ENCODE data around the gene SLC43A2.

DNA sequence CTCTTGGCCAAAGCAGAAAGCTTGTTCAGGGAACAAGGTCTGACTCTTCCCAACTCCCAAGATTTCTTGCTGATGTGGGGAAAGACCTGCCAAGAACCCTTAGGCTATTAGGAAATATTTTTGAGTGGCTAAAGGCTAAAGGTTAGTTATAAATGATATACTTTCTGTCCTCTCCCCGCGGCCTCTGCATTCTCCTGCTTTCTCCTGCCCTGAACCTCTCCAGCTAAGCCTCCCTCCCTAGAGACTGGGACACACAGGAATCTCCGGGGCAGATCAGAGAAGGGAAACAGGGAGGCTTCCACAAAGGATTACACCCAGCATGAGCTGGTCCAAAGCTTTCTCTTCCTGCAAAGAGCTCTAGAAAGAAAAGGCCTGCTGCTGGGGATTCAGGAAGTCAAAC is 2.3 kb downstream of the SLC43A2 start:
- TF ChIP-seq, protein P1, sequence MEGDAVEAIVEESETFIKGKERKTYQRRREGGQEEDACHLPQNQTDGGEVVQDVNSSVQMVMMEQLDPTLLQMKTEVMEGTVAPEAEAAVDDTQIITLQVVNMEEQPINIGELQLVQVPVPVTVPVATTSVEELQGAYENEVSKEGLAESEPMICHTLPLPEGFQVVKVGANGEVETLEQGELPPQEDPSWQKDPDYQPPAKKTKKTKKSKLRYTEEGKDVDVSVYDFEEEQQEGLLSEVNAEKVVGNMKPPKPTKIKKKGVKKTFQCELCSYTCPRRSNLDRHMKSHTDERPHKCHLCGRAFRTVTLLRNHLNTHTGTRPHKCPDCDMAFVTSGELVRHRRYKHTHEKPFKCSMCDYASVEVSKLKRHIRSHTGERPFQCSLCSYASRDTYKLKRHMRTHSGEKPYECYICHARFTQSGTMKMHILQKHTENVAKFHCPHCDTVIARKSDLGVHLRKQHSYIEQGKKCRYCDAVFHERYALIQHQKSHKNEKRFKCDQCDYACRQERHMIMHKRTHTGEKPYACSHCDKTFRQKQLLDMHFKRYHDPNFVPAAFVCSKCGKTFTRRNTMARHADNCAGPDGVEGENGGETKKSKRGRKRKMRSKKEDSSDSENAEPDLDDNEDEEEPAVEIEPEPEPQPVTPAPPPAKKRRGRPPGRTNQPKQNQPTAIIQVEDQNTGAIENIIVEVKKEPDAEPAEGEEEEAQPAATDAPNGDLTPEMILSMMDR (conservative IDR thresholded peaks at IDR 0.05), result no peak
- TF ChIP-seq EZH2 (IDR thresholded peaks at IDR 0.05; ENCODE audit: low read depth), result no peak

All from PC-9 (cell line).